CD4-positive, alpha-beta T cell treated with Interleukin-4 for 1 hour (primary cell): Measurements from ENCODE around the gene TPPP.

Experiments used
- DNase-seq, 2 donors: peaks; one replicate each; pipeline ENCODE4 v3.0.0-alpha.2; 2020 to 2022

TPPP gene

GRCh38 chr5:677131-678101, 15.7 kb downstream of the TPPP start:
- DNase-seq = no peak

GRCh38 chr5:676699-677076, 16.5 kb downstream of the TPPP start:
- DNase-seq = no peak

GRCh38 chr5:675871-676698, 17.1 kb downstream of the TPPP start:
- DNase-seq = no peak

- DNase-seq = no peak
Observed at GRCh38 chr5:675111-675870, 17.9 kb downstream of the TPPP start.

- no peak for DNase-seq
Observed at GRCh38 chr5:674630-675011, 18.5 kb downstream of the TPPP start.

GRCh38 chr5:673831-674629, 19.1 kb downstream of the TPPP start:
- DNase-seq = no peak

- no peak for DNase-seq
Observed at GRCh38 chr5:673161-673830, 19.9 kb downstream of the TPPP start.

- DNase-seq = peak; percentile 86 to 89
Observed at GRCh38 chr5:672329-673160, 20.6 kb downstream of the TPPP start.

- peak; percentile 69 to 75 for DNase-seq
Observed at GRCh38 chr5:671459-672328, 21.5 kb downstream of the TPPP start.

GRCh38 chr5:670396-671270, 22.5 kb downstream of the TPPP start:
- DNase-seq = no peak

GRCh38 chr5:669842-670395, 23.2 kb downstream of the TPPP start:
- no peak for DNase-seq

- peak in 1 of 2 donors; percentile 44 for DNase-seq
Observed at GRCh38 chr5:669111-669841, 23.9 kb downstream of the TPPP start.

- DNase-seq = no peak
Observed at GRCh38 chr5:668283-668995, 24.7 kb downstream of the TPPP start.

GRCh38 chr5:666816-667498, 26.2 kb downstream of the TPPP start:
- DNase-seq = no peak

- no peak for DNase-seq
Observed at GRCh38 chr5:665956-666711, 27.0 kb downstream of the TPPP start.
